ENCODE measurements around the gene TFPI.

The TFPI gene

DNA sequence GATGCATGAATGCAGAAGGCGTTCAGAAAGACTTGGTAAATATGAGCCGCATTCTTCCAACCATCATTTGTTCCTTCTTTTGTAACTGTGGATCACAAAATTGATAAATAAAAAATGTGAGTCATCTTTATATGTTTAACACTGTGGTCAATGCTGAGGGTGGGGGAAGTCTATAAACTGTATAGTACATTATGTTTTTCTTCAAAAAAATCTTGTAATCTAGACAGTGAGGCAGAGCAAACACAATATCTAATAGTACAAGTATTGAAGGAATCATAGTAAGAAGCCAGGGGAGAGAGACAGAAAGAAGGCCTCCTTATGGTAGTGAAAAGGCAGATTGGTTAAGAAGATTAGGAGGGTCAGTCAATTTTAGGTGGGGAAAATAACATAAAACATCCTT is 75.5 kb downstream of the TFPI start:
- TF ChIP-seq ZBTB7A (IDR thresholded peaks at IDR 0.05; ENCODE audit: low read depth) (no peak), EP300 (IDR thresholded peaks at IDR 0.05; ENCODE audit: borderline replicate concordance) (no peak), CREB1 (IDR thresholded peaks at IDR 0.05; ENCODE audit: low read depth) (no peak), TEAD4 (IDR thresholded peaks at IDR 0.05) (no peak), FOXM1 (IDR thresholded peaks at IDR 0.05; ENCODE audit: borderline replicate concordance, low read depth) (no peak), TCF12 (IDR thresholded peaks at IDR 0.05; ENCODE audit: low read depth) (no peak), RAD21 (IDR thresholded peaks at IDR 0.05; ENCODE audit: low read depth) (no peak), NFIC (IDR thresholded peaks at IDR 0.05) (no peak), TAF1 (IDR thresholded peaks at IDR 0.05; ENCODE audit: low read depth) (no peak)
- TF ChIP-seq, protein P1, sequence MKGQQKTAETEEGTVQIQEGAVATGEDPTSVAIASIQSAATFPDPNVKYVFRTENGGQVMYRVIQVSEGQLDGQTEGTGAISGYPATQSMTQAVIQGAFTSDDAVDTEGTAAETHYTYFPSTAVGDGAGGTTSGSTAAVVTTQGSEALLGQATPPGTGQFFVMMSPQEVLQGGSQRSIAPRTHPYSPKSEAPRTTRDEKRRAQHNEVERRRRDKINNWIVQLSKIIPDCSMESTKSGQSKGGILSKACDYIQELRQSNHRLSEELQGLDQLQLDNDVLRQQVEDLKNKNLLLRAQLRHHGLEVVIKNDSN (IDR thresholded peaks at IDR 0.05): no peak
- TF ChIP-seq, protein P2, sequence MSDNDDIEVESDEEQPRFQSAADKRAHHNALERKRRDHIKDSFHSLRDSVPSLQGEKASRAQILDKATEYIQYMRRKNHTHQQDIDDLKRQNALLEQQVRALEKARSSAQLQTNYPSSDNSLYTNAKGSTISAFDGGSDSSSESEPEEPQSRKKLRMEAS (IDR thresholded peaks at IDR 0.05): no peak

DNA sequence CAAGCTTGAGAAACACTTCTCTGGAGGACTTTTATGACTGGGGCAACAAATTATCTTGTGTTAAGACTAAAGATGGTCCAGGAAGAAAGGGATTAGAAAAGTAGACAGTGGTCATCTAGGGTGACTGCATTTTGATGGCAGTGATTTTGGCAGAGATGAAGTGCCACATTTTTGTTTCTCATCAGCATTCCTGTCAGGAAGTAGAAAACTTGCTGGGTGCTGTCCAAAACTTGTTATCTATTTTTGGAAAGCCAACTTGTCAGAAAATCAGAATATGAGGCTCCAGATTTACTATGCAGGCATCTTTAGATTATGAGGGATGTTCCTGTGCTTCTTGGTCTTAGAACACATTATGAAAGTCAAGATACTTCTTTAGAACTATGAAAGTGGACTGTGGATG is 77.2 kb downstream of the TFPI start:
- TF ChIP-seq CEBPB (IDR thresholded peaks at IDR 0.05) (no peak), EGR1 (IDR thresholded peaks at IDR 0.05) (no peak), TEAD4 (IDR thresholded peaks at IDR 0.05) (no peak), YY1 (IDR thresholded peaks at IDR 0.05; ENCODE audit: low read depth) (no peak), CREB1 (IDR thresholded peaks at IDR 0.05; ENCODE audit: low read depth) (no peak), NFIC (IDR thresholded peaks at IDR 0.05) (no peak)
- TF ChIP-seq, protein P3, sequence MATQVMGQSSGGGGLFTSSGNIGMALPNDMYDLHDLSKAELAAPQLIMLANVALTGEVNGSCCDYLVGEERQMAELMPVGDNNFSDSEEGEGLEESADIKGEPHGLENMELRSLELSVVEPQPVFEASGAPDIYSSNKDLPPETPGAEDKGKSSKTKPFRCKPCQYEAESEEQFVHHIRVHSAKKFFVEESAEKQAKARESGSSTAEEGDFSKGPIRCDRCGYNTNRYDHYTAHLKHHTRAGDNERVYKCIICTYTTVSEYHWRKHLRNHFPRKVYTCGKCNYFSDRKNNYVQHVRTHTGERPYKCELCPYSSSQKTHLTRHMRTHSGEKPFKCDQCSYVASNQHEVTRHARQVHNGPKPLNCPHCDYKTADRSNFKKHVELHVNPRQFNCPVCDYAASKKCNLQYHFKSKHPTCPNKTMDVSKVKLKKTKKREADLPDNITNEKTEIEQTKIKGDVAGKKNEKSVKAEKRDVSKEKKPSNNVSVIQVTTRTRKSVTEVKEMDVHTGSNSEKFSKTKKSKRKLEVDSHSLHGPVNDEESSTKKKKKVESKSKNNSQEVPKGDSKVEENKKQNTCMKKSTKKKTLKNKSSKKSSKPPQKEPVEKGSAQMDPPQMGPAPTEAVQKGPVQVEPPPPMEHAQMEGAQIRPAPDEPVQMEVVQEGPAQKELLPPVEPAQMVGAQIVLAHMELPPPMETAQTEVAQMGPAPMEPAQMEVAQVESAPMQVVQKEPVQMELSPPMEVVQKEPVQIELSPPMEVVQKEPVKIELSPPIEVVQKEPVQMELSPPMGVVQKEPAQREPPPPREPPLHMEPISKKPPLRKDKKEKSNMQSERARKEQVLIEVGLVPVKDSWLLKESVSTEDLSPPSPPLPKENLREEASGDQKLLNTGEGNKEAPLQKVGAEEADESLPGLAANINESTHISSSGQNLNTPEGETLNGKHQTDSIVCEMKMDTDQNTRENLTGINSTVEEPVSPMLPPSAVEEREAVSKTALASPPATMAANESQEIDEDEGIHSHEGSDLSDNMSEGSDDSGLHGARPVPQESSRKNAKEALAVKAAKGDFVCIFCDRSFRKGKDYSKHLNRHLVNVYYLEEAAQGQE (IDR thresholded peaks at IDR 0.05; ENCODE audit: low read depth): no peak

DNA sequence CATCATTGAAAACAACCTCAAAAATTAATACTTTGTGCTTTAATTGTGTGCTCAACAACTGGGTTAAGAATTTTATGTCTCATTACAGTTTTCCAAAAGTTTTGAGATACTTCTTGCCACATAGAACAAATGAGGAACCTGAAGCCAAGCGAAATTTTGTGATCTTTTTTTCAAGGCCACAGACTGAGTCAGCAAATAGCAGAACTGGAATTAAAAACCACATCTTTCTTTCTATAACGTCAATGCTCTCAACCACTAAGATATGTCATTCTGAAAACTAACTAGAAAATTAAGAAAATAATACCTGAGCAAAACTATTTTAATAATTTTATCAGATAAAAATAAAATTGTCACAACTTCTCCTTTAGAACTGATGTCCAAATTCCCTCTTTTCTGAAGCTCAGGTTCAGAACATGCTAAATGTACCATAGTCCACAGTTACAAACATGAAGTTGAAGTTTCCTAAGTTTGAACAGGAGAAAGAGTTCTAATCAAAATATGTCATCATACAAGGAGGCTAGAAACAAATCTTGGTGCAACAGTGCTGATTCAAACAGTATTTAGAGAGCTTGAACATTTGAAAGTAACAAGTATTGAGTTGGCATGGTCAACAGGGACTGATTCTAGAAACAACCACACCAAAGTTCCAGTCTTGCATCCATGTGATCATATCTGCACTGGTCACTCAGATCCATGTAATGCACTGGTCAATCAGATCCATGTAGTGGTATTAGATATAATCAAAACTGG is 78.6 kb downstream of the TFPI start:
- TF ChIP-seq EP300 (IDR thresholded peaks at IDR 0.05; ENCODE audit: borderline replicate concordance) (no peak), RAD21 (IDR thresholded peaks at IDR 0.05; ENCODE audit: low read depth) (no peak), TAF1 (IDR thresholded peaks at IDR 0.05; ENCODE audit: low read depth) (no peak), CEBPB (IDR thresholded peaks at IDR 0.05) (no peak), TEAD4 (IDR thresholded peaks at IDR 0.05) (no peak), FOXM1 (IDR thresholded peaks at IDR 0.05; ENCODE audit: borderline replicate concordance, low read depth) (no peak), TCF12 (IDR thresholded peaks at IDR 0.05; ENCODE audit: low read depth) (no peak), ZBTB7A (IDR thresholded peaks at IDR 0.05; ENCODE audit: low read depth) (no peak)
- TF ChIP-seq, protein P2 (IDR thresholded peaks at IDR 0.05): no peak
- TF ChIP-seq, protein P3 (IDR thresholded peaks at IDR 0.05; ENCODE audit: low read depth): no peak
- TF ChIP-seq, protein P1 (IDR thresholded peaks at IDR 0.05): no peak

DNA sequence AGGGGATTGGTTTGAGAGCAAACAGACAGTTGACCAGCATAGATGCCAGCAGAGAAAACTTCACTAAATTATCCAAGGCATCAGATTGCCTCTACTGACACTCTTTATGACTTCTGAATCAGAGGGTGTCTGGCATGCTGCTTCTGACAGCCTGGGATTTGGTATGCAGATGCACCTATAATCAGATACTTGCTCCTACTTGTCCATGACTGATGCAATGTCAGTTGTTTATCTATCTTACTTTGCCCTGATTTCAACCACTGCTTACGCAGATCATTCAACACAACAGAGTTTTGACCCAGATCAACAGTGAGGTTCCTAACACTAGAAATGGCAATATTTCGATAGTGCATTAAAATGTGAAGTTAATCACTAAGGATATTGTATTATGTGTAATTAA is 83.5 kb downstream of the TFPI start:
- TF ChIP-seq EGR1 (IDR thresholded peaks at IDR 0.05) (no peak), TAF1 (IDR thresholded peaks at IDR 0.05; ENCODE audit: low read depth) (no peak), RAD21 (IDR thresholded peaks at IDR 0.05; ENCODE audit: low read depth) (no peak), FOXM1 (IDR thresholded peaks at IDR 0.05; ENCODE audit: borderline replicate concordance, low read depth) (no peak), NFIC (IDR thresholded peaks at IDR 0.05) (no peak), CEBPB (IDR thresholded peaks at IDR 0.05) (no peak), TEAD4 (IDR thresholded peaks at IDR 0.05) (no peak), TCF12 (IDR thresholded peaks at IDR 0.05; ENCODE audit: low read depth) (no peak), ZBTB7A (IDR thresholded peaks at IDR 0.05; ENCODE audit: low read depth) (no peak), EP300 (IDR thresholded peaks at IDR 0.05; ENCODE audit: borderline replicate concordance) (no peak), YY1 (IDR thresholded peaks at IDR 0.05; ENCODE audit: low read depth) (no peak), CREB1 (IDR thresholded peaks at IDR 0.05; ENCODE audit: low read depth) (no peak)
- TF ChIP-seq, protein P2 (IDR thresholded peaks at IDR 0.05): no peak
- TF ChIP-seq, protein P3 (IDR thresholded peaks at IDR 0.05; ENCODE audit: low read depth): no peak
- TF ChIP-seq, protein P1 (IDR thresholded peaks at IDR 0.05): no peak
